Endothelial cell of umbilical vein (primary cell): ENCODE measurements around the gene C22orf39. TPM values are rescaled to one million over a fixed set of nuclear protein-coding genes. Genes with fewer than 3 reads are reported as not detected.

Experiments used
- BruUV-seq: library from RNA; stranded (reverse); fragments of 400-500 nt; replicated peaks from 2 replicates; lab custom pipeline; 2021; lab: Mats Ljungman, UMichigan
- CTCF ChIA-PET: fragments of 300-600, 350-600 bp; sonication (Branson Sonifier 250); formaldehyde crosslinking; loops from one replicate; lab custom pipeline; 2021; ENCODE audit warnings: antibody characterized with exemption, inconsistent platforms; lab: Charles Lee
- POLR2A ChIA-PET: fragments of 300-600, 350-600 bp; sonication (Branson Sonifier 250); formaldehyde crosslinking; loops from one replicate; lab custom pipeline; 2021; ENCODE audit warnings: antibody characterized with exemption, inconsistent platforms; lab: Charles Lee
- DNase-seq: peaks from one replicate; pipeline ENCODE4 v3.0.0-alpha.2; 2011; ENCODE audit warnings: low read depth, low spot score
- FAIRE-seq: peaks from 2 replicates; lab custom pipeline; 2011; peaks lifted over from hg19 to GRCh38; lab: Jason Lieb, UNC
- H2AFZ ChIP-seq: 2 replicates; pipeline ENCODE4 v1.6.0; 2012; ENCODE audit warnings: low read depth, low read length, control low read depth, inconsistent platforms
- H3K27ac ChIP-seq: 2 replicates; pipeline ENCODE4 v1.5.1; 2011; ENCODE audit warnings: low read depth, mild to moderate bottlenecking, control low read depth, low read length, moderate library complexity; ENCODE audit not compliant: insufficient read depth
- H3K27me3 ChIP-seq, 2 experiments: 2 replicates each; pipeline versions ENCODE4 v1.6.0 to v1.6.1; 2011; ENCODE audit warnings: low read length in 2 of 2, mixed read lengths in 1 of 2; ENCODE audit not compliant: control insufficient read depth in 2 of 2, insufficient read depth in 2 of 2
- H3K36me3 ChIP-seq, 2 experiments: 2 replicates in 1 of 2; 3 replicates in 1 of 2; pipeline ENCODE4 v1.5.1; 2011; ENCODE audit warnings: low read length in 2 of 2, mild to moderate bottlenecking in 1 of 2, moderate library complexity in 1 of 2; ENCODE audit not compliant: control insufficient read depth in 2 of 2, insufficient read depth in 2 of 2; ENCODE audit errors: extremely low read depth in 1 of 2
- H3K4me1 ChIP-seq: 3 replicates; pipeline ENCODE4 v1.5.1; 2011; ENCODE audit warnings: mild to moderate bottlenecking, low read length; ENCODE audit not compliant: control insufficient read depth, insufficient read depth; ENCODE audit errors: extremely low read depth
- H3K4me2 ChIP-seq: 2 replicates; pipeline ENCODE4 v1.6.1; 2011; ENCODE audit warnings: low read length, control low read depth, mixed read lengths; ENCODE audit not compliant: insufficient read depth
- H3K4me3 ChIP-seq, 3 experiments: fragments of 200-600 bp in 1 of 3; sonication (generic), shearing (Covaris generic) in 1 of 3; replicated peaks in 1 of 3; 2 replicates each; pipeline ENCODE4 v1.5.1; 2011 to 2016; ENCODE audit warnings: control low read depth in 3 of 3, low read length in 3 of 3, mild to moderate bottlenecking in 2 of 3, inconsistent platforms in 1 of 3, low read depth in 1 of 3, moderate library complexity in 1 of 3; ENCODE audit not compliant: insufficient read depth in 1 of 3
- H3K79me2 ChIP-seq: 2 replicates; pipeline ENCODE4 v1.6.0; 2012; ENCODE audit warnings: low read length, inconsistent platforms; ENCODE audit not compliant: control insufficient read depth, insufficient read depth
- H3K9ac ChIP-seq: replicated peaks from 2 replicates; pipeline ENCODE3; 2011; ENCODE audit warnings: low read length, control low read depth; ENCODE audit not compliant: insufficient read depth; ENCODE audit errors: extremely low read depth
- H3K9me1 ChIP-seq: replicated peaks from 3 replicates; pipeline ENCODE4 v1.6.0; 2011; ENCODE audit warnings: mild to moderate bottlenecking, low read length; ENCODE audit not compliant: control insufficient read depth, insufficient read depth; ENCODE audit errors: extremely low read depth
- H3K9me3 ChIP-seq: replicated peaks from 2 replicates; pipeline ENCODE4 v1.5.1; 2012; ENCODE audit warnings: low read length, inconsistent platforms; ENCODE audit not compliant: control insufficient read depth, insufficient read depth
- H4K20me1 ChIP-seq: replicated peaks from 2 replicates; pipeline ENCODE3; 2011; ENCODE audit warnings: mild to moderate bottlenecking, low read length; ENCODE audit not compliant: control insufficient read depth, insufficient read depth; ENCODE audit errors: extremely low read depth
- CTCF ChIP-seq, 2 donors: IDR thresholded peaks; 1 replicate in 1 of 2; 2 replicates in 1 of 2; pipeline ENCODE4 v1.5.1; 2011; ENCODE audit warnings: low read length in 2 of 2, mild to moderate bottlenecking in 2 of 2, moderate library complexity in 2 of 2, control low read depth in 1 of 2, inconsistent platforms in 1 of 2, low read depth in 1 of 2; ENCODE audit not compliant: insufficient read depth in 1 of 2; ENCODE audit errors: extremely low read depth in 1 of 2
- EZH2 ChIP-seq: IDR thresholded peaks from 2 replicates; pipeline ENCODE4 v1.6.1; 2012; ENCODE audit warnings: borderline replicate concordance, low read depth, mild to moderate bottlenecking, moderate library complexity, low read length, inconsistent platforms; ENCODE audit not compliant: severe bottlenecking
- FOS ChIP-seq: IDR thresholded peaks from 2 replicates; pipeline ENCODE4 v1.6.1; 2011; ENCODE audit warnings: mild to moderate bottlenecking, low read length, moderate library complexity, borderline replicate concordance; ENCODE audit not compliant: insufficient read depth
- MYC ChIP-seq: IDR thresholded peaks from one replicate; pipeline ENCODE4 v1.6.1; 2011; ENCODE audit warnings: mild to moderate bottlenecking, low read depth, low read length
- POLR2A ChIP-seq: IDR thresholded peaks from 2 replicates; pipeline ENCODE4 v1.6.1; 2012; ENCODE audit warnings: low read depth, mild to moderate bottlenecking, control low read depth, low read length
- POLR2AphosphoS5 ChIP-seq: IDR thresholded peaks from 2 replicates; pipeline ENCODE4 v1.6.1; 2012; ENCODE audit warnings: low read depth, mild to moderate bottlenecking, control low read depth, low read length, moderate library complexity; ENCODE audit not compliant: insufficient read depth
- dilution Hi-C: fragments of 300-500 bp; cut with MboI; formaldehyde crosslinking; loops from one replicate; pipeline ENCODE4 v1.15.0; 2019; ENCODE audit warnings: low sequenced_read_pairs; ENCODE audit not compliant: extremely low pct_ligation_motif_present
- intact Hi-C: fragments of 100-400 bp; cut with micrococcal nuclease; formaldehyde crosslinking; loops from one replicate; pipeline ENCODE4 v1.10.0; 2022
- polyA plus RNA-seq, 4 experiments: library from polyadenylated mRNA; depleted of rRNA in 3 of 4; stranded (reverse) in 3 of 4; unstranded in 1 of 4; fragments of >200 nt; gene quantifications; 2 replicates each; pipeline versions ENCODE4 v1.2.1 to v1.2.3, GENCODE V29; 2011 to 2012; ENCODE audit warnings: missing spikeins in 1 of 4
- total RNA-seq: library from RNA; stranded (reverse); gene quantifications from 2 replicates; pipeline ENCODE4 v1.2.3, GENCODE V29; 2021

Gene C22orf39
- total and polyA plus RNA-seq, 2 donors (not counting 3 experiments of a cell fraction or from before 2014, with no cell fraction given): 26.1 to 28.0 TPM

GRCh38 chr22:19490628-19491230, 43.2 kb upstream of the C22orf39 start:
- Histone ChIP-seq H4K20me1 (no peaks in the 10 kb centered on the region), H3K36me3 (peaks cover 0 to 9% of the 10 kb centered on the region in 2 experiments), H3K27ac (no peak overlapping the region), H3K4me1 (no peaks in the 10 kb centered on the region), H3K79me2 (peaks cover 2% of the 10 kb centered on the region), H3K4me2 (no peak overlapping the region), H3K9ac (no peak overlapping the region), H3K9me1 (no peaks in the 10 kb centered on the region), H2AFZ (no peak overlapping the region), H3K4me3 (no peak overlapping the region), H3K9me3 (no peaks in the 10 kb centered on the region), H3K27me3 (no peaks in the 10 kb centered on the region)
- FAIRE-seq (no peak), DNase-seq (no peak)
- TF ChIP-seq POLR2A (no peak), POLR2AphosphoS5 (no peak), MYC (no peak), EZH2 (no peak), FOS (no peak), CTCF (IDR thresholded peaks at IDR 0.05; ENCODE audit: extremely low read depth in 1 of 2, insufficient read depth in 1 of 2, low read depth in 1 of 2, low read length in 2 of 2) (no peak)
- POLR2A ChIA-PET: no interaction called here
- dilution Hi-C loops (no loop called here), intact Hi-C loops (no loop called here)
- CTCF ChIA-PET: interaction anchor here (0.6 to 3.2 kb wide), 6 partner anchors 11 to 543 kb away, joined by 3 to 35 read pairs (median 4); partner anchors contain the start of gene CDC45
- BruUV-seq: no TSS peak
